NCI-H1105 treated with DMSO at 0.1 percent for 48 hours (cell line): Measurements from ENCODE around the gene XPNPEP3.
"Not testable (repeated sequence)": the region's sequence is repeated elsewhere in the genome, so short reads cannot be mapped to it uniquely, and the experiment has no call there.

Experiments
- DNase-seq: peaks from one replicate; lab custom pipeline; 2025; lab: John Stamatoyannopoulos, UW

The XPNPEP3 gene

DNA sequence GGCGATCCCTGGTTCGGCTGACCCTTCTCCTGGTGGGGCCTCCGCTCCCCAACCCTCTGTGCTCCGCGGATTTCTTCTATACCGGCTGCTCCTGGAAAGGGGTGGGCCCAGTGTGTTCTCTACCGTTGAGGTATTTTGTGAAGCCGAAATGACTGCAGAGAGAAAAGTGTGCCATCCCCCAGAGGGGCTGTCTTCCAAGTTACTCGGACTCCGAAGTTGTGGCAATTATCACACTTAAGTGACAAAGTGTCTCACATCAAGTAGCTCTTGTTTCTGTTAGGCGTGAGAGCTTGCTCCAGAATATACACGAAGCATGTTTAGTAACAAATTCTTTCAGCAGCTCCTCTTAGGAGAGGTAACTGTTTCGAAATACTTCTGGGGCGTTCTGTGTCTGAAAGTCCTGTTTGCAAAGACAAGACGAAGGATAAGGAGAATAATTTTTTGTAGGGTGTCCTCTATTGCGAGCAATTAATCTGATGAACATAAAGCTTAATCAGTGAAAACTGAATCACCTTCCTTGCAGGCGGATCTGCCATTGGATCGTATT lies 434 bp downstream of the XPNPEP3 start:
- no peak for DNase-seq

DNA sequence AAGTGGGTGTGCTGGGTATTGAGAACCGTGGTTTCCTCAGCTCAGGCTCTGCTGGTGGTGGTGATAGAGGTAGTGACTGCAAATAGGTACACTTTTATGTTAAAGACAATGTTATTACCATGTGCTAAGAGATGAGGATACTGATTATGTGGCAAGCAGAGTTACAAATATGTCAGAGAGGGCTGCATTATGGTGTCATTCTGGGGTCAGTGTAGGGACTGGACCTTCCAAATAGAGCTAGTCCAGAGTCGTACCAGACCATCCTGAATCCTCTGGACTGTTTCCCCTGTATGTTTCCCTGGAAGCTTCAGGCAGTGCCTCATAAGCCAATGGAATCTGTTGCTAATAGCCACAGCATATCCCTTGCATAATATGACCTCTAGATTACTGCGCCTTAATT lies 5.1 kb downstream of the XPNPEP3 start, which contains the start of gene DNAJB7:
DNAJB7 (minus strand) TSS at position 101 of the 400 bp plus-strand sequence. CDS start 119 bp downstream, outside the sequence.
- no peak for DNase-seq

DNA sequence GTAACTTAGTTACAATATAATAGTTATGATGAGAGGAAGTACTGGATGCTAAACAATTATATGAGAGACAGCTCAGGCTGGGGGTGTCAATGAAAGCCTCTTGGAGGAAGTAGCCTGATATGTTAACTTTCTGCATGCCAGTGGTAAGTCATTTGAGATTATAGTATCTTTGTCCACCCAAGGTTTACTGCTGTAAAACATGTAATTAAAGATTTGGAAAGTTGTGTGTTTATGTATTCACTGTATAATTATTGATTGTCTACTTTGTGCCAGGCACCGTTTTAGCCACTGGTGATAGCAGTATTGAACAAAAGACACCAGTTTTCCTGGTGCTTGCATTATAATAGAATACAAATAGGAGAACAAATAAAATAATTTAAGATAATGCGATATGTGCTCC lies 5.6 kb downstream of the XPNPEP3 start:
- no peak for DNase-seq

DNA sequence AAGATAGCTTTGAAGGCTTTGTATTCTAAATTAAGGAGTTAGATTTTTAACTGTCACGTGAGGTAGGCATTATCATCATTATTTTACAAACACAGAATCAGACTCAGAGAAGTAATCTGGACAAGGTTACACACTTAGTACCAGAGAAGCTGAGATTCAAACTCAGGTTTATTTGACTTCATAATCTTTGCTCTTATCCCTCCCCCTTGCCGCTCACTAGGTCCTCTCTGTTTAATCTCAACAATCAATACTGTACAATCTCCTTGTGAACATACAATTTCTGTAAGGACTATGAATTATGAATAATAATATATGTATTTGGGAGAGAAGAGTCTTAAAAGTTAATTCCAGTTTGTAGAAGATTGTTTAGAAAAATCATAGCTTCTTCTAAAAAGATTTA lies 10.2 kb downstream of the XPNPEP3 start:
- no peak for DNase-seq

DNA sequence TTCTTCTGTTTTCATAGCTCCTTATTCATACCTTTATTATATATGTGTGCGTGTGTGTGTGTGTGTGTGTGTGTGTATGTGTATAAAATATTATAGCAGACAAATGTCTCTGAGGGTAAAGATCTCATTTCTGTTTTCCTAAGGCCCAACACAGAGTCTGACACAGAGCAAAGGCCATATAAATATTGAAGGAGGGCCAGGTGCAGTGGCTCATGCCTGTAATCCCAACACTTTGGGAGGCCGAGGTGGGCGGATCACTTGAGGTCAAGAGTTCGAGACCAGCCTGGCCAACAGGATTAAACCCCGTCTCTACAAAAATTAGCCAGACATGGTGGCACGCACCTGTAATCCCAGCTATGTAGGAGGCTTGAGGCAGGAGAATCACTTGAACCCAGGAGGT lies 11.4 kb downstream of the XPNPEP3 start:
- DNase-seq = not testable (repeated sequence)

DNA sequence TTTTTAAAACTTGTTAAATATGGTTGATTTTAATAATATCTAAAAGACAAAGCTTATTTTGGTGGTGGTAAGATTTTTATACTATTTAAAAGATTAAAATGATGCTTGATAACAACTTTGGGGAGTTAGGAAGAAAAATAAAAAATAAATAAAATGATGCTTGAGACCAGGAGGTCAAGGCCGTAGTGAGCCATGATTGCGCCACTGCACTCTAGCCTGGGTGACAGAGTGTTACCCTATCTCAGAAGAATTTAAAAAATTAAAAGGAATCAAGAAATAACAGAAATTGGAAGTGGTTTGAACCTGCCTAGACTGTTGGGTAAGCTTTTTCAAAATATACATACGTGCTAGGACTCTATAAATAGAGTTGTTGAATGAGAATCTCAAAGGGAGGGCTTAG lies 17.1 kb downstream of the XPNPEP3 start:
- DNase-seq = no peak

DNA sequence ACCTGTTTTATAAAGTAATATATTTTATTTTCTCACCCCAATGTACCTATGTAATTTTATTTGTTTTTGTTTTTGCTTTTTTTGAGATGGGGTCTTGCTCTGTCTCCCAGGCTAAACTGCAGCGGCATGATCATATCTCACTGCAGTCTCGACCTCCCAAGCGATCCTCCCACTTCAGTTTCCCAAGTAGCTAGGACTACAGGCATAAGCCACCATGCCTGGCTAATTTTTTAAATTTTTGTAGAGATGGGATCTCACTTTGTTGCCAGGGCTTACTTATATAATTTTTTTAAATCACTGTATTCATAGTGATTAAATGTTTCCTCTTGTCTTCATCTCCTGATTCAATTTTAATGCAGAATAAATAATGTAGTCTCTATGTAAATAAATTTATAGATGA lies 18.2 kb downstream of the XPNPEP3 start:
- no peak for DNase-seq

DNA sequence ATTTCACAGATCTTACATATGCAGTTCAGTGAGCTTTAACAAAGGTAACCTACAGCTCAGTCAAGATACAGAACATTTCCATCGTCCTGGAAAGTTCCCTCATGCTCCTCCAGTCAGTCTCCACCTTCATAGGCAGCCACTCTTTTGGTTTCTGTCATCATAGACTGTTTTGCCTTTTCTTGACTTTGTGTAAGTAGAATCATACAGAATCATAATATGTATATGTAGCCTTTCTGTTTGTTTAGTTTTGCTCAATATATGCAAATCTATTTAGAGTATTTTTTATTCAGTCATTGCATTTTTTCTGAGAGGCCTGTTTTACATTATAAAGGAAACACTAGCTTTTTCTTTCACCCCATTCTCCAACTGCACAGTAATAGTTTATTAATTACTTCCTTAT lies 20.0 kb downstream of the XPNPEP3 start:
- DNase-seq = no peak

DNA sequence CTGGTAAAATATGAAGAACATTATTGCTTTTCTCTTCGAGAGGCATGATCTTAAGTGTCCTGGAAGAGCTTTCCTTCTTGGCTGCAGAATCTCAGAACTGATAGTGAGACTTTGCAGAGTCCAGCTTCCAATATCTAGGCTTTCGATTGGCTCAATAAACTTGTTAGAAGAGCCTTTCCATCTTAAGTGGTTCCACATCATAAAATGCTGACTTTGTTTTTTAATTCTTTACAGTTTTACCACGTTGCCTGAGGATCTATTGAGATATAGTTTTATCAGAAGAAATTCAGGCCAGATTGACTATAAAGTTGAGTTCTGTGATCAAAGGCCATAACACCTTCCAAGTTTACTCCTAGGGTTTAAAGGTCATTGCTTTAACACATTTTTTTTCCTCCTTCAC lies 20.5 kb downstream of the XPNPEP3 start:
- DNase-seq = no peak

DNA sequence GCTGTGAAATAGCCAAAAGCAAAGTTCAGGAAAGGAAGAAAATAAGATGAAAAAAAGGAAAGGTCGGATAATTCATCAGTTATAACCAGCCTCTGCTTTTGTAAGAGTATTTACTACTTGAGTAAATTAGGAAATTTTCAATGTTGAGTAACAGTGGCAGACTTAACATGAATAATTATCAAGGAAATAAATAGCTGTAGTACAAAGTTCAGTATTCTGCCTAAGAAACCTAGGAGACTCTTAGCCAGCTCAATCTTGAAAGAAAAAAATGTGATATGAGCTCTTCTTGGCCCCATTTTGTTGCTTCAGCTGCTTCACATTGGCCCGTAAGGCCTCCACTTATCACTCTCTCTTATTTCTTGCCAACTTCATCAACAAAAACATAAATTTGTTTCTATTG lies 22.0 kb downstream of the XPNPEP3 start:
- no peak for DNase-seq

DNA sequence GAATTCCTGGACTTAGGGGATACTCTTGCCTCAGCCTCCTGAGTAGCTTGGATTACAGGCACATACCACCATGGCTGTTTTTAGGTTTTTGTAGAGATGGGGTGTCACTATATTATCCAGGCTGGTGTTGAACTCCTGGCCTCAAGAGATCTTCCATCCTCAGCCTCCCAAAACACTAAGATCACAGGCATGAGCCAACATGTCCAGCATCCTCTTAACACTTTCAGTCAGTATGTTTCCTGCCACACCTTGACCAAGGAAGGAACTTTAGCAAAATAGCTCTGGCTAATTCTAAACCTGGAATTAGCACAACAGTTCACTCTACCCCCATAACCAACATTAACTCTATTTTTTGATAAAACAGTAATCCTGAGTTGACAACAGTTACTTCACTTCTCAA lies 32.2 kb downstream of the XPNPEP3 start:
- DNase-seq = no peak

DNA sequence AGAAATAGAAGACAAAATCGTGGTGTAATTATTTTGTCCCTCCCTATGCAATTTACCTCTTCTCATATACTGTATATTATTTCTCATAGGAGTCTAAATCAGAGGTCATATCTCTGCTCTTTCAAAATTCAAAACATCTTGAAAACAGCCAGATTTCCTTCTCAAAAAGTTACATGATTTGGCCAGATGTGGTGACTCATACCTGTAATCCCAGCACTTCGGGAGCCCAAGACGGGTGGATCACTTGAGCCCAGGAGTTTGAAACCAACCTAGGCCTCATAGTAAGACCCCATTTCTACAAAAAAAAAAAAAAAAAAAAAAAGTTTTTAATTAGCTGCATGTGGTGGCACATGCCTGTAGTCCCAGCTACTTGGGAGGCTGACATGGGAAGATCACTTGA lies 33.9 kb downstream of the XPNPEP3 start:
- DNase-seq = no peak

DNA sequence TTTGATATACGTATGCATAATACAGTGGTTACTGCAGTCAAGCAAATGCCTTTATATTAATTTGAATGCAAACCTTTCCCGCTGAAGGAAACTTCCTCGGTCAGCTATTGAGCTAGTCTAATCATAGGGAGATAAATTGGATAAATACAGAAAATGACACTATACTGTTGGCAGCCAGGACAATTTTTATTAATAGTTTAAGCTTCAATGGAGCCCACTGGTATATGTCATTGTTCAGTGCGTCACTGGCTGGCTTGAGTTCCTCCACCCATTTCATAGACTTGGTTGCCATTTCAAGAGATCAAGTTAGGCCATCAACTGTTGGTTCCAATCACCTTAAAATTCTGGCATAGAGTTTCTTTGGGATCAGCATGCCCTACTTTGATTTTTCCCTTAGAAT lies 37.5 kb downstream of the XPNPEP3 start:
- DNase-seq = no peak

DNA sequence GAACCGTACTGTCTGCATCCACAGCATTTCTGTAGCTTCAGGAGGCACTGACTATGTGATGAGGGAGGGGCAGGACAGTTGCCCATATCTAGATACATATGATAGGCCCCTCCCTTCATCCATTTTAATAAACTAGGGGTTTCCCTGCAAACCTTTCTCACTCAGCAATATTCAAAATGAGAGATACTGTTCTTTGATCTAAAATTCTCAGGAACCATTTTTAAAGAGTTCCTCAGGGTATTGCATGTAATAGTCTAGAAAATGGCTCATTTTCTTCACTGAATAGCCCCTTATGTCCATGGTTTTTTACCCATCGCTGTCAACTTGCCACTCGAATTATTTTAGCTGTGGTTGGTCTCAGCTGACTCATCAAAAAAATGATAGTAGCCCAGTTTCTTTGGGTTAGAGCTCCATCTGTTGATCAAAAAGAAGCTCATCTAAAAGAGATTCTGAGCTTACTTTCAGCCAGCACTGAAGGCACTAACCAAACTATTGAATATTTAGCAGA lies 42.0 kb downstream of the XPNPEP3 start:
- DNase-seq = peak; percentile 52

DNA sequence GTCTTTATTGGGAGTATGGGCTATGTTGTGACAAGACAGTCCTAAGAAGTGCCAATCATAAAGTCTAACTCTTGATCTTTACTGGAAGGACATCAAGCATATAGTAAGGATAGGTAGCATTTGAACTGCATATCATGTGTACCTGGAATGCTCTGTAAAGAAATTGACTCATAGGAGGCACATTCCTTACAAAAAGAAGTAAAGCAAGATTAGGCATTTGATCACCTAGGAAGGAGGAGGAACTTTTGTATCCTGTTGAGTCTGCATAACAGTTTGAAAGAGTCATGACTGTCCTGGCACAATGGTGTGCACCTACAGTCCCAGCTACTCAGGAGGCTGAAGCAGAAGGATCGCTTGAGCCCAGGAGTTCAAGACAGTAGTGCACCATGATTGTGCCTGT lies 47.2 kb downstream of the XPNPEP3 start:
- no peak for DNase-seq

DNA sequence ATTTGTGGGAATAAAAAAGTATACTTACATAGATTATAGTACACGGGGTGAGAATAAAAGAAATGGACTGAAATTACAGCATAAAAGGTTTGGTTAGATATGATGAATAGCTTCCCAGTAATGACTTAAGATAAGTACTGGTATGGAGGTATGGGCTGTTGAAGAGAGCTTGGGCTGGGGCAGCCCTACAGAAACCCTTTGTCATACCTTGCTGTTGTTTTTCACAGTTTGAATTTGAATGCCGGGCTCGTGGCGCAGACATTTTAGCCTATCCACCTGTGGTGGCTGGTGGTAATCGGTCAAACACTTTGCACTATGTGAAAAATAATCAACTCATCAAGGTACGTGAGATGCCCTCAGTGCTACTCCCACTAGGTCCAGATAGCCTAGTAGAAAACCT lies 51.9 kb downstream of the XPNPEP3 start:
- no peak for DNase-seq

DNA sequence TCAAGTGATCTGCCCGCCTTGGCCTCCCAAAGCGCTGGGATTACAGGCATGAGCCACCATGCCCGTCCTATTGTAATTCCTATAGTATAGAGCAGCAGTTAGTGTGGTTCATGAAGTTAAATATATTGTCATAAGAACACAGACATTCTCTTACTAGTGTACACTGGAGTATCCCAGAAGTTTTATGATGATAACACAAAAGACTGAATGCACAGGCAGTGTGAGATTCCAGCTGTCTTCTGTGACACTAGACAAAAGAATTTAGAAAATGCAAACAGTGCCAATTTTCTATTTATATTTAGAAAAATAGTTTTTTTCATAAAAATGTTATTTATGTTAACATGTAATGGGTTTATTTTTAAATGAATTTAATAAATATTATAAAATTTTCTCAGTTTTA lies 54.8 kb downstream of the XPNPEP3 start:
- no peak for DNase-seq

DNA sequence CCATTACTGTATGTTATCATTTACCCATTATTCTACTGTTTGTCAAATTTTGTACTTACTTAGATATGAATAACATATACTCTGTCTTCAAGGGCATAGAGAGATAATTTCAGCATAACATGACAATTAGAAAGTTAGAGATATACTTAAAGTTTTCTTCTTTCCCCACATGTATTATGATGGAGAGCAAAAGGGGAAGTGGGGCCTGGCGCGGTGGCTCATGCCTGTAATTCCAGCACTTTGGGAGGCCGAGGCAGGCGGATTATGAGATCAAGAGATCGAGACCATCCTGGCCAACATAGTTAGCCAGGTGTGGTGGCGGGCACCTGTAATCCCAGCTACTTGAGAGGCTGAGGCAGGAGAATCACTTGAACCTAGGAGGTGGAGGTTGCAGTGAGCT lies 56.0 kb downstream of the XPNPEP3 start:
- not testable (repeated sequence) for DNase-seq

DNA sequence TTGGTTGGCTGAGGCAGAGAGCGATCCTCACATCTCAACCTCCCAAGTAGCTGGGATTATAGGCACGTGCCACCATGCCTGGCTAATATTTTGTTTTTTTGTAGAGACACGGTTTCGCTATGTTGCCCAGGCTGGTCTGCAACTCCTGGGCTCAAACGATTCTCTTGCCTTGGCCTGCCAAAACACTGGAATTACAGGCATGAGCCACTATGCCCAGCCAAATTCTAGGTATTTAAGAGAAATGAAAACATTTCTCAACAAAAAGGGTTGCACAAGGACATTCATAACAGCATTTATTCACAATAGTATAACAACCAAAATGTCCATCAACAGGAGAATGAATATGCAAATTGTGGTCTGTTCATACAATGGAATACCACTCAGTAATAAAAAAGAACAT lies 62.5 kb downstream of the XPNPEP3 start:
- DNase-seq = no peak

DNA sequence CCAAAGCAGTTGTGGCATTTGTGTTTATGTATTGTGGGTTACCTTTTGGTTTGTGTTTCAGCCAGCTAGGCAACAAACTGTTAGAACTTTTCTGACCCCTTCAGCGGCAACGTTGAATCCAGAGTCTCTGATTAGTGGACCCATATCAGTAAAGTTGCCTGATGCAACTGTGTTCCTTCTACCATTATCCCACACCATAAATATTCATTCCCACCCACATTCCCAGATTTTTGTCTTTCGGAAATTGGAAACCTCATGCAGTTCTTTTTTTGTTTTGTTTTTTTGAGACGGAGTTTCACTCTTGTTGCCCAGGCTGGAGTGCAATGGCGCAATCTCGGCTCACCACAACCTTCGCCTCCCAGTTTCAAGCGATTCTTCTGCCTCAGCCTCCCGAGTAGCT lies 63.6 kb downstream of the XPNPEP3 start:
- DNase-seq = no peak

DNA sequence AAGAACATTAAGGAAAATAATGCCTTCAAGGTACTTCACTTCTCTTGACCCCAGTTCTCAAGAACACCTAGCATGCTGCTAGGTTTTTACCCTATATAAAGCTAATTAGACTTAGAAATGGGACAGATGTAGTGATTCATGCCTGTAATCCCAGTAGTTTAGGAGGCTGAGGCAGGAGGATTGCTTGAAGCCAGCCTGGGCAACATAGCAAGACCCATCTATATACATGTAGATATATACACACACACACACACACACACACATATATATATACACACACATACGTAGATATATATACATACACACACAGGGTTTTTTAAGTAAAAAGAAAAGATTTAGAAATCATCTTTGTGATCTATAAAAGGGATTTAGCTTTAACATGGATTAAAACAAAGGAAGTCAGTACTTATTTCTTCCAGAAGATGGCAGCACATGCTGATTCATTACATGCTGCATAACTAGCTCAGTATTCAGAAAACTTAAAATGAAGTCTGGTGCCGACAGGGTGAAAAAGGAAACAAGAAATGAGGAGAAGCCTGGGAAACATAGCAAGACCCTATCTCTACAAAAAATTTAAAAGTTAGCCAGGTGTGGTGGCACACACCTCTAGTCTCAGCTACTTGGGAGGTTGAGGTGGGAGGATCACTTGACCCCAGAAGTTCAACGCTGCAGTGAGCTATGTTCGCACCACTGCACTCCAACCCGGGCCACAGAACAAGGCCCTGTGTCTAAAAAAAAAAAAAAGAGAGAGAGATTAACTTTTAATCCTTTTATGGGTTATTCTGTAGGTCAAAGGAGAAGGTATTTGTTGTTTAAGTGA lies 65.7 kb downstream of the XPNPEP3 start:
- DNase-seq = peak; percentile 59

DNA sequence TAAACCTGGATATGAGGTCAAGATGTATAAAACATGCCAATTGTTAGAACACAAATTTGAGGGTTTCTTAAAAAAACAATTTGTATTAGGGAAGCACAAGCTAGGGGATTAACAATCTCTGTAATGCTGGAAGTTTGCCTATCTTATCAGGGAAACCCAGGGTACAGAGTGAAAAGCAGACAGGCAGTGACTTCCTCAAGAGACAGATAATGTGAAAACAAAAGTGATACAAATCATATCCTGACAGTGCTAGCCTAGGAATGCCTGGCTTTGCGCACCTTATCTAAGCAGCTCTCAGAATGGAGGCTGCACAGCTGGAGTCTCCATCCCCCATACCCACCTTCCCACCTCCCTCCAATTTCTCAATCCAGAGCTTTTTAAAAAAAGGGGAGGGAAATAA lies 71.7 kb downstream of the XPNPEP3 start:
- no peak for DNase-seq

DNA sequence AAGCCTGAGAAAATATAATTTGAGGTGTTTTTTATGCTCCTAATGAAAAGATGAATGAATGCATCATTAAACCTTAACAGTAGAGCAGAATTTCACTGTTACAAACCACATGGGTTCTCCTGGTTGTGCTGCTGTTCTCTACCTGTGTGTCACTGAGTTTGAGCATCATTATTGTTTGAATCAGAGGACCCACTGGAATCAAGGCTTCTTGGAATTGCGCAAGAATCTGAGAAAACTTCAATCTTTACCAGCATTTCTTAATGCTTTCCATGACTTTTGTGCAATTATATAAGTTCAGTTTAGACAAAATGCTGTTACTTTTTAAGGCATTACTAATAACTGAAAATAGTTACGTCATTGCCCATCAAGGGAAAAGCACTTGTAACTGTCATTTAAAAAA lies 75.4 kb downstream of the XPNPEP3 start:
- no peak for DNase-seq

DNA sequence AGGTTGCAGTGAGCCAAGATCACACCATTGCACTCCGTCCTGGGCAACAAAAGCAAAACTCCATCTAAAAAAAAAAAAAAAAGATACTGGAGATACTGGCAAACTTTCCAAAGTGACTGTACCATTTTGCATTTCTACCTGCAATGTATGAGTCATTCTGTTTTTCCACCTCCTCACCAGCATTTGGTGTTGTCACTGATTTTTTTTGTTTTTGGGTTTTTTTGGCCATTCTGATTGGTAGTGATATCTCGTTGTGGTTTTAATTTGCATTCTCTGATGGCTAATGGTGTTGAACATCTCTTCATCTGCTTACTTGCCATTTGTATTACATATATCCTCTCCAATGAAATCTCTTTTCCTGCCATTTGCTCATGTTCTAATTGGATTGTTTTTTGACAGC lies 82.3 kb downstream of the XPNPEP3 start:
- no peak for DNase-seq
